ENCODE results near the gene DTWD2. TPM values are rescaled to one million over a fixed set of nuclear protein-coding genes. Genes with fewer than 3 reads are reported as not detected.

DTWD2 gene
- total RNA-seq, 1 experiment from 2014 or later: 4.9 TPM

DNA sequence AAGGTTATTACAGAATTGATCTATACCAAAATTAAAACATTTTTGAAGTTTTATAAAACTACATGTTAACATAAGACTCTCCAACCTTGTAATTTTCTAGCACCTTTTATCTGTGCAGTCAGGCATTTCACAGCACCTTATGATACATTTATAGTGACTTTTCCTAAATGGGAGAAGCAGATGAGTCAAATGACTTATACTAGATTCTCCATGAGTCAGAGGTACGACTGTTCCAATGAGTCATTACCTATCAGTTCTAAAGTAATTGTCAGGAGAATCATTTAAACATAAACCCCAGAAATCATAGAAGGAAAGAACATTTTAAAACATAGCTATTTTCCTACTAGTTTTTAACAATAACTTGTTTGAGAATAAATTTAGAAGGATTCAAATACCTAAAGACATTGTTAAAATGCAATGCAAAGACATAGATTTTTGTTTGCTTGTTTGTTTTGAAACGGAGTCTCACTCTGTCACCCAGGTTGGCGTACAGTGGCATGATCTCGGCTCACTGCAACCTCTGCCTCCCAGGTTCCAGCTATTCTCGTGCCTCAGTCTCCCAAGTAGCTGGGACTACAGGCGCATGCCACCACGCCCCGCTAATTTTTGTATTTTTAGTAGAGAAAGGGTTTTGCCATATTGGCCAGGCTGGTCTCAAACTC lies 47.9 kb upstream of the DTWD2 start:
- intact Hi-C loops (cut with micrococcal nuclease; ENCODE audit: unreplicated experiment): no loop called here
- POLR2A ChIA-PET (ENCODE audit: unreplicated experiment): no interaction called here
- no TSS peak for BruUV-seq (replicated peaks)
- Histone ChIP-seq H3K4me3 (no peak overlapping the region), H3K27ac (no peak overlapping the region), H3K4me2 (no peak overlapping the region), H3K79me2 (ENCODE audit: low read depth) (no peaks in the 10 kb centered on the region), H3K4me1 (replicated peaks; ENCODE audit: insufficient read depth) (peaks cover 7% of the 10 kb centered on the region; the same call in 1 of the 2 replicates), H2AFZ (no peak overlapping the region), H3K9me3 (ENCODE audit: insufficient read depth, low read depth) (no peaks in the 10 kb centered on the region), H3F3A (ENCODE audit: insufficient read depth, low read depth) (no peaks in the 10 kb centered on the region), H3K27me3 (ENCODE audit: insufficient read depth, low read depth) (no peaks in the 10 kb centered on the region), H4K20me1 (ENCODE audit: insufficient read depth) (no peaks in the 10 kb centered on the region), H3K36me3 (ENCODE audit: low read depth) (no peaks in the 10 kb centered on the region), H3K9me2 (ENCODE audit: insufficient read depth) (no peaks in the 10 kb centered on the region)
- peak in 1 of 2 experiments; percentile 72 for DNase-seq
- TF ChIP-seq, protein P1, sequence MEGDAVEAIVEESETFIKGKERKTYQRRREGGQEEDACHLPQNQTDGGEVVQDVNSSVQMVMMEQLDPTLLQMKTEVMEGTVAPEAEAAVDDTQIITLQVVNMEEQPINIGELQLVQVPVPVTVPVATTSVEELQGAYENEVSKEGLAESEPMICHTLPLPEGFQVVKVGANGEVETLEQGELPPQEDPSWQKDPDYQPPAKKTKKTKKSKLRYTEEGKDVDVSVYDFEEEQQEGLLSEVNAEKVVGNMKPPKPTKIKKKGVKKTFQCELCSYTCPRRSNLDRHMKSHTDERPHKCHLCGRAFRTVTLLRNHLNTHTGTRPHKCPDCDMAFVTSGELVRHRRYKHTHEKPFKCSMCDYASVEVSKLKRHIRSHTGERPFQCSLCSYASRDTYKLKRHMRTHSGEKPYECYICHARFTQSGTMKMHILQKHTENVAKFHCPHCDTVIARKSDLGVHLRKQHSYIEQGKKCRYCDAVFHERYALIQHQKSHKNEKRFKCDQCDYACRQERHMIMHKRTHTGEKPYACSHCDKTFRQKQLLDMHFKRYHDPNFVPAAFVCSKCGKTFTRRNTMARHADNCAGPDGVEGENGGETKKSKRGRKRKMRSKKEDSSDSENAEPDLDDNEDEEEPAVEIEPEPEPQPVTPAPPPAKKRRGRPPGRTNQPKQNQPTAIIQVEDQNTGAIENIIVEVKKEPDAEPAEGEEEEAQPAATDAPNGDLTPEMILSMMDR (conservative IDR thresholded peaks at IDR 0.05): no peak
- TF ChIP-seq EZH2 (IDR thresholded peaks at IDR 0.05; ENCODE audit: low read depth): no peak
- CTCF ChIA-PET: no interaction called here

DNA sequence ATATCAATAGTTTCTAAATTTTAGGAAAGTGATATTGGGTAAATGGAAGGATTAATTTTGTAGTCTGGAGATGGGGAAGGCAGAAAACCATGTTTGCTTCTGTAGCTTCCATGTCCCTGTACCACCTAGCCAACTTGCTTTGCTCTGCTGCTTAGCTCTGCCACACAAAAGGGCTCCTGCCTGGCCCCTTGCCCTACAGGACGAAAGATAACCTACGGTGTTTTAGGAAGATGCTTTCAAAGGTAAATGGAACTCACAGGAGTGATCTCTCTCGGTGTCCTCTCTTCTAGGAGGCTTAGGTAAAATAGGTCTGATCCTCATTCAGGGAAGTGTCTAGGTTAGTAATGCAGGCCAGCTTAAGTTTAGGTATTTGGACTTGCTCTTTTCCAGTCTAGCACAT lies 44.8 kb upstream of the DTWD2 start:
- no peak for TF ChIP-seq EZH2 (IDR thresholded peaks at IDR 0.05; ENCODE audit: low read depth)
- TF ChIP-seq, protein P1 (conservative IDR thresholded peaks at IDR 0.05): no peak
- ChIA-PET CTCF (no interaction called here), POLR2A (ENCODE audit: unreplicated experiment) (no interaction called here)
- no peak overlapping the region for H3K4me3 ChIP-seq
- DNase-seq: no peak
- no TSS peak for BruUV-seq (replicated peaks)
- H3K27me3 ChIP-seq (ENCODE audit: insufficient read depth, low read depth): no peaks in the 10 kb centered on the region
- no peak overlapping the region for H3K4me2 ChIP-seq
- H3K27ac ChIP-seq: no peak overlapping the region
- intact Hi-C loops (cut with micrococcal nuclease; ENCODE audit: unreplicated experiment): no loop called here
- H3K36me3 ChIP-seq (ENCODE audit: low read depth): no peaks in the 10 kb centered on the region
- H3K4me1 ChIP-seq (replicated peaks; ENCODE audit: insufficient read depth): peaks cover 7% of the 10 kb centered on the region; the same call in 1 of the 2 replicates
- no peaks in the 10 kb centered on the region for H3K9me2 ChIP-seq (ENCODE audit: insufficient read depth)
- H2AFZ ChIP-seq: no peak overlapping the region
- no peaks in the 10 kb centered on the region for H3K79me2 ChIP-seq (ENCODE audit: low read depth)
- H4K20me1 ChIP-seq (ENCODE audit: insufficient read depth): no peaks in the 10 kb centered on the region
- no peaks in the 10 kb centered on the region for H3F3A ChIP-seq (ENCODE audit: insufficient read depth, low read depth)
- H3K9me3 ChIP-seq (ENCODE audit: insufficient read depth, low read depth): no peaks in the 10 kb centered on the region

DNA sequence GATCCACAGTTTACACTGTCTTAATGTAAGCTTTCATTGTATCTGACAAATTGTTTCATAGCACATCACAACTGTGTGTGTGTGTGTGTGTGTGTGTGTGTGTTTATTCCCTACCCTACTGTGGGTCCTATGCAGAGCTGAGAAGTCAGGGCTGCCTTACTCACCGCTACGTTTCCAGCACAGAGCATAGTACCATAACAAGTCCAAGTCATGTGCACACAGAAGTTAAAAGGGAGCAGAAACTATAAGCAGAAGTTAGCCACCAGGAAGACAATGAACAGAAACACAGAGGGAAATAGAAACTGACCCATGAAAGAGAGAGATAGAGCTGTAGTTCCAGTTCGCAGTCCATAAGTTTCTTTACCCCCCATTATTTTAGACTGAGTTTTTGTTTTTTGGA lies 44.3 kb upstream of the DTWD2 start:
- Histone ChIP-seq H3K27ac (no peak overlapping the region), H3K4me3 (no peak overlapping the region), H3K9me3 (ENCODE audit: insufficient read depth, low read depth) (no peaks in the 10 kb centered on the region), H4K20me1 (ENCODE audit: insufficient read depth) (no peaks in the 10 kb centered on the region), H3K4me1 (replicated peaks; ENCODE audit: insufficient read depth) (peaks cover 7% of the 10 kb centered on the region; the same call in 1 of the 2 replicates), H3K27me3 (ENCODE audit: insufficient read depth, low read depth) (no peaks in the 10 kb centered on the region), H2AFZ (no peak overlapping the region), H3K79me2 (ENCODE audit: low read depth) (no peaks in the 10 kb centered on the region), H3K9me2 (ENCODE audit: insufficient read depth) (no peaks in the 10 kb centered on the region), H3K36me3 (ENCODE audit: low read depth) (no peaks in the 10 kb centered on the region), H3K4me2 (no peak overlapping the region), H3F3A (ENCODE audit: insufficient read depth, low read depth) (no peaks in the 10 kb centered on the region)
- intact Hi-C loops (cut with micrococcal nuclease; ENCODE audit: unreplicated experiment): no loop called here
- BruUV-seq (replicated peaks): no TSS peak
- CTCF ChIA-PET: no interaction called here
- TF ChIP-seq, protein P1 (conservative IDR thresholded peaks at IDR 0.05): no peak
- no peak for TF ChIP-seq EZH2 (IDR thresholded peaks at IDR 0.05; ENCODE audit: low read depth)
- POLR2A ChIA-PET (ENCODE audit: unreplicated experiment): no interaction called here
- DNase-seq: no peak
